HG02973 (cell line): ENCODE data around the gene MYH11.
"Not testable (repeated sequence)": the region's sequence is repeated elsewhere in the genome, so short reads cannot be mapped to it uniquely, and the experiment has no call there.

ENCODE experiments used
- ATAC-seq: cut with Tn5 transposase; IDR thresholded peaks from one replicate; pipeline ENCODE4 v1.9.1; 2021; ENCODE audit warnings: moderate library complexity; ENCODE audit not compliant: unreplicated experiment

The MYH11 gene

DNA sequence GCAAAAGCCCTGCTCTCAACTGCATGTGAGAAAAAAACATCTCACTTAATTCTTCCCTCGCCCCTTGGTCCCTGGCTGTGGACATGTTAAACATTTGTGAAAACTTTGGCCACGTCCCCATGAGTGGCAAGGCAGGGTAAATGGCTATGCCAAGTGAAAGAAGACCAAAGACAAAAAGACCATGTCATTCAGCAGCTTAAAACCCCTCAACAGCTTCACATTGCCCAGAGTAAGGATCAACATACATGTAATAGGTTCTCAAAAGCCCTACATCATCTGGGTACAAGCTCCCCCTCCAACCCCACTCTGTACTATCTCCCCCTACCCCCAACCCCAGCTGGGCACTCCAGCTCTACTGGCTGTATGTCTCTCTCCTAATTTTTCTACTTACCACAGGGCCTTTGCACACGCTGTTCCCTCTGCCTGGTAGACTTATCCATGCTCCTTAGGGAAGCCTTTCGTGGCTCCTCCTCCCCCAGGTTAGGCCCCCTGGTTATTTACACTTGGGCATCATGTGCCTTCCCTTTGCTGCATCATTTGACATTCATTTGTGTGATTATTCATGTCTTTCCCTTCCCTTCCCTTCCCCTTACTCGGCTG lies 131.1 kb downstream of the MYH11 start:
- ATAC-seq: no peak

DNA sequence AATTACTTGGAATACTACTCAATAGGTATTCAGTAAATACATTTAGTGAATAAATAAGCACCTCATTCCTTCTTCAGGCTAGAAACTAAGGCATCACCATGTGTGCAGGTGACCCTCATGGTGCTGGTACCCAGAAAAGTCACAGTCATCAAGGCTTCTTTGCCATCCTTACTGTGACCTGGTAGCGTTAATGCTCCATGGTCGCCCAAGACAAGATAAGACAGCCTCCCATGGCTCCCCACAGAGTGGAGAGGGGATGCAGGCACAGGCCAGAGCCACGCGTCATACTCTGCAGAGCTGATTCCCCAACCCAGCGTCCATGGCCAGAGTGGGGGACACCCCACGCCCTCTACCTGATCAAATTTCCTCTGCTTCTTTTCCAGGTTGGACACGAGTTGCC lies 133.0 kb downstream of the MYH11 start:
- ATAC-seq: no peak

DNA sequence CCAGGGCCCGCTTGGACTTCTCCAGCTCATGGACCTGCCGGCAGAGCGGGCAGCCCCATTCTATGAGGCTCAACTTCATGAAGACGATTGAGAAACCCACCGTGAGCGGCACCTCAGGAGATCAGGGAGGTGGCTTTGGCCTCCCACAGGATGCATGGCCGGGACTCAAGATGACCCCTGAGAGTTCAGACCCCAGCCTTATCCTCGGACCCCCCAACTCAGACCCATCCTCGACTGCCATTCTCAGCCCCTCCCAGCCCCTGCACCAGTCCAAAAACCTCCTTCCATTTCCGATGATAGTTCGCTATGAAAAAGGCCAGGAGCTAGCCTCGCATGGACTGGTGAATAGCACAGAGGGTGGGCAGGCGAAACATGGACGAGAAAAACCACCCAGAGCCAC lies 135.8 kb downstream of the MYH11 start:
- ATAC-seq: no peak

DNA sequence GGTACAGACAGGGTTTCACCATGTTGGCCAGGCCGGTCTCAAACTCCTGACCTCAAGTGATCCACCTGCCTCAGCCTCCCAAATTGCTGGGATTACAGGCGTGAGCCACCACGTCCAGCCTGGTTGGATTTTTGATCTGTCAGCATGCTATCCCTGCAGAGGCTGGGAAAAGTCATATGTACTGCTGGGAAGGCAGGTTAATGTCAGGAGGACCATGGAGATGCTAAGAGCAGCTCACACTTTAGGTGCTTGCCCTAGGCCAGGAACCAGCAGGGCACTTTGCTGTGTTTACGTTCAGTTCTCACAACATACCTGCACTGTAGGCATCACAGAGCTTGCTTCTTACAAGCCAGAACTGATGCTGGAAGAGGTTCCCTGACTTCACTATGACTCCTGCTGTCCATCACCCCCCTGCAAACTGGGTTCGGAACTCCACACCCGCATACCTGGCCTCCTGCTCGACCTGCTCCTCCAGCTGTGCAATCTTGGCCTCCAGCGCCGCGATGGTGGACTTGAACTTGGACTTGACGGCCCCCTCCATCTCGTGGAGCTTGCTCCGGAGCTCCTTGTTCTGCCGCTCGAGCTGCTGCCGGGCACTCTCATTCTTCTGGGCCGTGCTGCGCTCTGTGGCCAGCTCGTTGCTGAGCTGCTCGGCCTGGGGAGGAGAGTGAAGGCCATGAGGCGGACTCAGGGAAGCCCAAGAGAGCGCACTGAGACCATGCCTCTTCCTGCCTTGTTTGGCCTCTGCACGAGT lies 140.0 kb downstream of the MYH11 start:
- no peak for ATAC-seq

DNA sequence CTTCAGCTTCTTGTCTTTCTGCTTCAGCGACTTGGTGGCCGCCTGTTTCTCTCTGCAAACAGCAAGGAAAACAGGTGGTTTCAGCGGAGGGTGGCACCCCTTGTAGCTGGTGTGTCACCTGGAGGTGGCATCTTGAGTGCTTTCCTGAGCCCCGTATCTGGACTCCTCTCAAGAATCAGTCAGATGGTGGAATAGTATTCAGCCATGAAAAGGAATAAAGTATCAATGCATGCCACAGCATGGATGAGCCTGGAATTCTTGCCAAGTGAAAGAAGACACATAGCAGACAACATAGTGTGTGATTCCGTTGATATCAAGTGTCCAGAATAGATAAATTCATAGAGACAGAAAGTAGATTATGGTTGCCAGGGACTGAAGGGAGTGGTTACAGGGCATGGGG lies 141.6 kb downstream of the MYH11 start:
- ATAC-seq: no peak

DNA sequence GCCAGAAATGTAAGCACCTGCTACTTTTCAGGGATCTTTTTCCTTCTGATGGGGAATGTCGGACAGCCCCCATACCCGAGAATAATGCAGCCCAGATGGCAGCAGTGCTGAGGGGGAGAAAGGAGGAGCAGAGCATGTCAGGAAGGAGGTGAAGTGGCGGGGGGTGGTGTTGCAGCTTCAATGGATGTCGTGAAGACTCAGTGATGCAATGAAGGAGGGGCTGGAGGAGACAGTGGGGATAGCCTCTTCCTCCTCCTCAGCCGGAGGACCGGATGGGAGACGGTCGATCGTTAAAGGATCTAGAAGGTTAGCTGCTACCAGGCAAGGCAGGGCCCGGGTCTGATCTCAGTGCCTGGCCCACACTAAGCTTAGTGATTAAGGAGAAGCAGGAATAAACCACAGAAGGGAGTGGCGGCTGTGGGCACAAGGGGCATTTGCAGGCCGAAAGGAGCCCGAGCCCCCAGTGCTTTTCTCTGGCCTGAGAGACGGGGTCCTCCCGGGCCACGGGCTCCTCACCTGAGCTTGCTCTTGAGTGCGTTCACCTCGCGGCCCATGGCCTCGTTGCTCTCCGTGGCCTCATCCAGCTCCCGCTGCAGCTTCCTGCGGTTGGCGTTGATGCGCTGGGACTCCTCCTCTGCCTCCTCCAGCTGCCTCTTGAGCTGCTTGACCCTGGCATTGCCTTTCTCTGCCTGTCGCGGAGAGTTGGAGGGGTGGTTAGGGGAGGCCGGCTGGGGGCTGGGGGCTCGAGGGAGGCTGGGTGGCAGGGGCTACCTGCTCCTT lies 142.2 kb downstream of the MYH11 start:
- ATAC-seq: no peak

DNA sequence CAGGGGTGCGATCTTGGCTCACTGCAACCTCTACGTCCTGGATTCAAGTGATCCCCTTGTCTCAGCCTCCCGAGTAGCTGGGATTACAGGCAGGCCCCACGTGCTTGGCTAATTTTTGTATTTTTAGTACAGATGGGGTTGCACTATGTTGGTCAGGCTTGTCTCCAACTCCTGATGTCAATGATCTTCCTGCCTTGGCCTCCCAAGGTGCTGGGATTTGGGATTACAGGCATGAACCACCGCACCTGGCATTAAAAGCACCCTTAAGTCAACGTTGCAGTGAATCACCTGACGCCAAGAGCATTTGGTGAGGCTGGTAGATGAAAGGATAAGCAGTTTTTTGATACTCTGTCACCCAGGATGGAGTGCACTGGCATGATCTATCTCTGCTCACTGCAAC lies 147.8 kb downstream of the MYH11 start:
- ATAC-seq: no peak

DNA sequence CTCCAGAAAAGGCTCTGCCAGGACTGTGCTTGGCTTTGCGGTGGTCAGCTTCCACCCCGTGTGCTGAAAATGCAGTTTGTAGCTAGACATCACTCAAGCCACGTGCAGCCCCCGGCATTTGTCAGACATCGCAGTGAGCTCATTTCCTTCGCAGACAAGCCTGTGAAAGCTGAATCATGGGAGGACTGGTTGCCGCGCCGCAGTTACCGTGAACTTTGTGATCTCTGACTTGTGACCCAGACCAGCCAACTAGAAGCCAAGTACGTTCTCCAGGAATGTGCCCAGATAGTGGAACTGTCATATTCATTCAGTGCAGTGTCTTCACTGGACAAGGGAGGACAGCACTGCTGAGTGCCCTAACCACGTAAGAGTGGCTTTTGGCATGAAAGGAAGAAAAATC lies 148.7 kb downstream of the MYH11 start:
- ATAC-seq: no peak

DNA sequence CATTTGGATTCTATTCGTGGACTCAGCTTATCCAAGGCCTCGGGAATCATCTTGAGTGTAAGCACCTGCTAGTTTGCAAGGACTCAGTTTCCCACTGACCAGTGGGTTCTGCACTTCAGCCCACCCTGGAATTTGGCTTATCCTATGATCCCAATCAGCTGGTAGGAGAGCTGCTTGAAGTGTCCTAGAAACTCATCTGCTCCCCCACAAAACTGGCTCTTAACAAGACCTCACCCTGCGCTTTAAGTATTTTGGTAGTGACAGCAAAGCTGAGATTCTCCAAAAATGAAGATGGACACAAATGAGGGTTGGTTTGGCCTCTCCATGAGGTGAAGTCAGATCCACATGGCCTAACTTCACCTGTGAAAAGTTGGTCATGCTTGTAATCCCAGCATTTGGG lies 149.5 kb downstream of the MYH11 start:
- ATAC-seq: no peak

DNA sequence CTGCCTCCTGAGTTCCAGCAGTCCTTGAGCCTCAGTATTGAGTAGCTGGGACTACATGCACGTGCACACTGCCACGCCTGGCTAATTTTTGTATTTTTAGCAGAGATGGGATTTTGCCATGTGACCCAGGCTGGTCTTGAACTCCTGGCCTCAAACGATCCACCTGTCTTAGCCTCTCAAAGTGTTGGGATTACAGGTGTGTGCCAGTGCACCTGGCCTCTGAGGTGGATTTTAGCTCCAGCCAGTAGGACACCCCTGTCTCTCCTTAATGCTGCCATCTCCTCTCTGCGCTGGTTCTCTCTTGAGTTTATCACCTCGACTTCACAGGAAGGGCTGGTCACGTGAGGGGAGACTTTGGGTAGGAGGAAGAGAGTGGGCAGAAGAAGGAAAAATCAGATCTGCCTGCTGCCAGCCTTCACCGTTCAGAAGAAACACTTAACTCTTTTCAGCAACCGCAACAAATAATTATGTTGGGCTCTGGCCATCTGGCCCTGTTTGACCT lies 151.7 kb downstream of the MYH11 start:
- ATAC-seq: no peak

DNA sequence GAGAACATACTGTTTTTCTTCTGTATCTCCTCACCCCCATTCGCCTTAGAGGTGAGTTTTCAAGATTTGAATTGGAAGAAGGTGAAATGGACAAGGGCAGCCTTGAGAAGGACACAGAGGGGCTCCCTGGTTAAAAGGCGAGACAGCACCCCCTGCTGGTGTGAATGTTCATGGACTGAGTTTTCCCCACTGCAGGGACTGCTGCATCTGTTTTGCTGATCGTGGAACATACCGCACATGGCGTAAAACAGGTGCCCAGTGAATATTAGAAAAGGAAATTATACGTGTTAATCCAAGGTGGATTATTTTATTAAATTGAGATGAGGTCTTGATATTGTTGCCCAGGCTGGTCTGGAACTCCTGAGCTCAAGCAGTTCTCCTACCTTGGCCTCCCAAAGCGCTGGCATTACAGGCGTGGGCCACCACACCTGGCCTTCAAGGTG lies 152.3 kb downstream of the MYH11 start:
- no peak for ATAC-seq

DNA sequence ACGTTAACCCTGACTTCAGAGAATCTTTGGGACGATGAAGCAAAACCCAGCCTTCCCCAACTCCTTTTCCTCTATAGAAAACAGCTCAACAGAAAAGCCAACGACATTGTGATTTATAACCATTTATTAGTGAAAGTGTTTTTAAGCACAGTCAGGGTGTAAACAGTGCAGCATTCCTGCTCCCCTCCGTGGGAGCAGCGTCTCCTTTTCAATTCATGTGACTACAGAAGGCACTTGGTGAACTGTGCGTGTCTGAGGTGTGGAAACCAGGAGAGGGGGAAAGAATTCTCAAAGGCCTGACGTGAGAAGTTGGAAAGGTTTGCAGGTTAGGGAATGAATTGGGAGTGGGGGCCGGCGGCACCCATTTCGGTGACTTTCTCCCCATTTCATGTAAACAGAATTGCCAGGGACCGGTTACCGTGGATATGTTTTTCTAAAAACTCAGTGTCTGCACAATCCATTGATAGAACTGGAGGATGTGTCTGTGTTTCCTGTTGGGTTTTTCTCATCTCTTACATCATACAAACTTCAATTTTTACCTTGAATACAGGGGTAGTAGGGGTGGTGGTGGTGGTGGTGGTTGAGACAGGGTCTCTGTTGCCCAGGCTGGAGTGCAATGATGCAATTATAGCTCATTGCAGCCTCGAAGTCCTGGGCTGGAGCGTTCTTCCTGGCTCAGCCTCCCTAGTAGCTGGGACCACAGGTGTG lies 153.6 kb downstream of the MYH11 start:
- no peak for ATAC-seq

DNA sequence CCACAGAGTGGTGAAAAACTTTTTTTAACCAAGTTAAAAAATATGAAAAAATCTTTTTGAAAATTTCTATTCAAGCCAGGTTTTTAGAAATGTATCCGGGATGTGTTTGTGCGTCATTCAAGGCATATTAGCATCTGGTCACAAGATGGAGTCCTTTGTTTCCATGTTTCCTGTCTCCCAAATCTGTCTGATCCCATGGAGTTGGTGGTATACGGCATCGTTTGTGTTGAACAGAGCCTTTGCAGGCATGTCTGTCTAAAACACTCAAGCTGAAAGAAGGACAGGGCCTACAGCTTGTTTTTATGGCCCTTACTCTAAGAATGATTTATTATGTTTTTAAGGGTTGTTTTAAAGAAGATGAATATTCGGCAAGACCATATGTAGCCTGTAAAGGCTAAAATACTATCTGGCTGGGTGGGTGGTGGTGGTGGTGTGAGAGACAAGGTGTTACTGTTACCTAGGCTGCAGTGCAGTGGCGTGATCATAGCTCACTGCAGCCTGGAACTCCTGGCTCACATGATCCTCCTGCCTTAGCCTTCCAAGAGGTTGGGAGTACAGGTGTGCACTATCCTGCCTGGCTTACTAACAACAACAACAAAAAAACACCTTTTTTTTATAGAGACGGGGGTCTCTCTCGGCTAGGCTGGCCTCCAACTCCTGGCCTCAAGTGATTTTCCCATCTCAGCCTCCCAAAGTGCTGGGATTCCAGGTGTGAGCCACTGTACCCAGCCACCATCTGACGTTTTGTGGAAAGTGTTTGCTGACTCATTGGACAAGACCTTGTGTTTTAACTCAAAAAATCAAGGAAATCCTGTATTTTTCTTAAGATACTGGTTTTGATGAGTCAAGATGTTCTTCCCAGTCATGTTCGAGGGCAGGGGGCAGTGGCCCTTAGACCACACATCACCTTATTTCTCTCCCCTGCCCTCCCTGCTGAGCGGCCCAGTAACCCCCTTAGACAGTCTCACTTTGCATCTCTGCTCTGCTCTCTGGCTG lies 154.6 kb downstream of the MYH11 start:
- ATAC-seq: no peak

DNA sequence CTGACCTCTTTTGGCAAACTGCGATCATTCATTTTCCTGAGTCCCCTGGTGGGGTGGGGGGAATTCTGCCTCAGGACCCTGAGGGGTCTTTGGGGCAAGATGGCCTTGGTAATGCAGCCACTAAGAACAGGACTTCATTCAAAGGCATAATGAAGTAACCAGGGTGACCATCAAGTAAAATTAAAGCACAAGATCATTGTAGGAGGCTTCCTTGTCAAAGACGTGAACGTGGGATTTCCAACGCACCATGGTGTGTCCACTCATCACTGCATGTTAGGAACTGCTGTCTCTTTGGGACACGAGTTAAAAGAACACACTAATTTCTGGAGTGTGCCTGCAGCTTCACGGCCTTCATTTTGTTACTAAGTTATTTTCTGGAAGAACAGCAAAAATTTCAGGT lies 155.5 kb downstream of the MYH11 start:
- no peak for ATAC-seq

DNA sequence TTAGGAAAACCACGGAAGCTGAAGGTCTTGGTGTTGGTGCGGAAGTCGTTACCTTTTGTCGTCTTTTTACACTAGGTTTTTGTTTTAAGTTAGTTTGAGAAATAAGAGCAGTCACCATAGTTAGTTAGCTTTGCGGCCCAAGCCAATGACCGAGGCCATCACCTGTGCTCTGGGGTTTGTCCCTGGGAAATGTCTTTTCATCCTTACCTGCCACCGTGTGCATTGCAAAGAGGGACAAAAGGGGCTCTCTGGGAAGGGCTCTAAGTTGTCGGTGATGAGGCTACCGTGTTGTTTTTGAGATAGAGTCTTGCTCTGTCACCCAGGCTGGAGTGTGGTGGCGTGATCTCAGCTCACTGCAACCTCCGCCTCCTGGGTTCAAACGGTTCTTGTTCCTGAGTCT lies 157.0 kb downstream of the MYH11 start:
- no peak for ATAC-seq

DNA sequence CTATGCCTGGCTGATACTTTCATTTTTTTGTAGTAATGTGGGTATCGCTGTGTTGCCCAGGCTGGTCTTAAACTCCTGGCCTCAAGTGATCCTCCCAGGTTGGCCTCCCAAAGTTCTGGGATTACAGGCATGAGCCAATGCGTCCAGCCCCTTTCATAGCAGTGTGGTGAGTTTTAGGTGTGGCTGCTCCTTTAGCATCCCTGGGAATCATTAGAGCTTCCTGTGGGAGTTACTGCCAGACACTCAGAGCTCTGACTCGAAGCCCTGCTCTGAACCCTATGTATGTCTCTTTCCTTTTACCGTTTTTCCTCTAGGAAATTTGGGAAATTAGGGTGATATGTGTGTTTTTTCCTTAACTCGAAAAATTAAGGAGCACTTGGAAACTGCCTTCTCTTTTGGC lies 162.3 kb downstream of the MYH11 start:
- ATAC-seq: no peak

DNA sequence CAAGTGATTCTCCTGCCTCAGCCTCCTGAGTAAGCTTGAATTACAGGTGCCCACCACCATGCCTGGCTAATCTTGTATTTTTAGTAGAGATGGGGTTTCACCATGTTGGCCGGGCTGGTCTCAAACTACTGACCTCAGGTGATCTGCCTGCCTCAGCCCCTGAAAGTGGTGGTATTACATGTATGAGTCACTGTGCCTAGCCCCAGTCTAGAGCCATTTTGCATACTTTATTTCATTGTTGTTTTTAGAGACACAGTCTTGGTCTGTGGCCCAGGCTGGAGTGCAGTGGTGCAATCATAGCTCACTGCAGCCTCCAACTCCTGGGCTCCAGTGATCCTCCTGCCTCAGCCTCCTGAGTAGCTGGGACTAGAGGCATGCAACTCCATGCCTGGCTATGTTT lies 164.3 kb downstream of the MYH11 start:
- ATAC-seq: not testable (repeated sequence)

DNA sequence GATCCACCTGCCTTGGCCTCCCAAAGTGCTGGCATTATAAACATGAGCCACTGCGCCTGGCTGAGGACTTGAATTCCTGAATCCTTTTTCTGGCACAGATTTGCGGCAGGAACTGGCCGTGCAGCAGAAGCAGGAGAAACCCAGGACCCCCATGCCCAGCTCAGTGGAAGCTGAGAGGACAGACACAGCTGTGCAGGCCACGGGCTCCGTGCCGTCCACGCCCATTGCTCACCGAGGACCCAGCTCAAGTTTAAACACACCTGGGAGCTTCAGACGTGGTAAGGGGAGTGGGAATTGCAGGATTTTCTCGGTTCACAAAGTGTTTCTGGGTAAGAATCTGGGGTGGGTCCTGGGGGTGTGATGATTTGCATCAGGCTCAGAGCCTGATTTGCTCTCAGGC lies 165.8 kb downstream of the MYH11 start:
- no peak for ATAC-seq

DNA sequence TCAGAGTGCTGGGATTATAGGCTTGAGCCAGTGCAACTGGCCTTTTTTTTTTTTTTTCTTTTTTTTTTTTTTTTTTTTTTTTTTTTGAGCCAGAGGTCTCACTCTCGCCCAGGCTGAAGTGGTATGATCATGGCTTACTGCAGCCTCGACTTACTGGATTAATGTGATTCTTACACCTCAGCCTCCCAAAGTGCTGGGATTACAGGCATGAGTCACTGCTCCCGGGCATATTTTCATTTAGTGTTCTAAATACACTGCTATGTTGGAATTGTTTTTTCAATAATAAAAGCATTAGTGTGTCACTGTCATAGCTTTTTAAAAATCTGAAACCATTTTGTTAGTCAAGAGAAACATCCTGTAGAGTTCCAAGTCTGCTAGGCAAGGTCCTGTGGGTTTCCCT lies 166.5 kb downstream of the MYH11 start:
- ATAC-seq: no peak

DNA sequence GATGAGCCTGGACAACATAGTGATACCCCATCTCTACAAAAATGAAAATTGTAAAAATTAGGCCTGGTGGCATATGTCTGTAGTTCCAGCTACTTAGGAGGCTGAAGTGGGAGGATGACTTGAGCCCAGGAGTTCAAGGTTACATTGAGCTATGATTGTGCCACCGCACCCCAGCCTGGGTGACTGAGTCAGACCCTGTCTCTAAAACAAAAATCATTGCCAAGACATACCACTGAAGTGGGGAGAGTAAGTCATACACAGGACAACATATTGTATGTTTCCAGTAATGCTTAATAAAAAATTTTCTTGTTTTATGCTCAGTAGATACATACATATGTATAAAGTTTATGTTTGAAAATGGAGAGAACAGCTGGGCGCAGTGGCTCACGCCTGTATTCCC lies 167.5 kb downstream of the MYH11 start:
- no peak for ATAC-seq
